Measurements from ENCODE around the gene SLC16A5. TPM values are rescaled to one million over a fixed set of nuclear protein-coding genes. Genes with fewer than 3 reads are reported as not detected.

Gene SLC16A5
- total RNA-seq, 4 donors from 2014 or later, result 59.1 to 93.3 (median 61.4) TPM

GRCh38 chr17:75109407-75110233 lies 21.9 kb downstream of the SLC16A5 start, which contains the start of gene ARMC7:
TSS of gene ARMC7 (plus strand) at chr17:75109969. CDS start at chr17:75110289, 320 bp downstream.
- DNase-seq (ENCODE audit: low spot score in 2 of 2), result peak; percentile 92
- Histone ChIP-seq H3K9me3 (no peaks in the 10 kb centered on the region), H3K27me3 (no peaks in the 10 kb centered on the region), H3K36me3 (peaks cover 4% of the 10 kb centered on the region), H3K4me3 (peak within 1 kb of the TSS; percentile 87), H3K4me1 (peaks cover 26% of the 10 kb centered on the region), H3K27ac (peak within 1 kb of the TSS; percentile 71)
- WGBS, result 0% methylated on average over 47 of the region's 68 CpGs
- TF ChIP-seq CTCF (IDR thresholded peaks at IDR 0.05) (no peak), POLR2AphosphoS5 (IDR thresholded peaks at IDR 0.05) (no peak), EP300 (IDR thresholded peaks at IDR 0.05) (no peak), POLR2A (IDR thresholded peaks at IDR 0.05) (no peak)

- no peaks in the 10 kb centered on the region for H3K9me3 ChIP-seq
- no peaks in the 10 kb centered on the region for H3K36me3 ChIP-seq
- no peak for DNase-seq (ENCODE audit: low spot score in 2 of 2)
- 20% methylated on average over 30 of the region's 40 CpGs for WGBS
- H3K27me3 ChIP-seq, result no peaks in the 10 kb centered on the region
- peak overlapping the region; percentile 87 for H3K4me3 ChIP-seq
- H3K4me1 ChIP-seq, result peaks cover 34% of the 10 kb centered on the region
- H3K27ac ChIP-seq, result peak overlapping the region; percentile 71
- no peak for TF ChIP-seq POLR2AphosphoS5 (IDR thresholded peaks at IDR 0.05)
- TF ChIP-seq POLR2A (IDR thresholded peaks at IDR 0.05), result no peak
- TF ChIP-seq CTCF (IDR thresholded peaks at IDR 0.05), result no peak
- TF ChIP-seq EP300 (IDR thresholded peaks at IDR 0.05), result no peak
These were observed 22.6 kb downstream of the SLC16A5 start for GRCh38 chr17:75110234-75110937.

- Histone ChIP-seq H3K36me3 (no peaks in the 10 kb centered on the region), H3K9me3 (no peaks in the 10 kb centered on the region), H3K27me3 (no peaks in the 10 kb centered on the region), H3K27ac (no peak overlapping the region), H3K4me1 (peaks cover 43% of the 10 kb centered on the region), H3K4me3 (no peak overlapping the region)
- TF ChIP-seq CTCF (IDR thresholded peaks at IDR 0.05) (no peak), POLR2AphosphoS5 (IDR thresholded peaks at IDR 0.05) (no peak)
- WGBS, result 82% methylated on average over 7 of the region's 7 CpGs
- no peak for DNase-seq (ENCODE audit: low spot score in 2 of 2)
These were observed 24.1 kb downstream of the SLC16A5 start for GRCh38 chr17:75111777-75112335.

GRCh38 chr17:75113798-75114551 lies 26.2 kb downstream of the SLC16A5 start:
- DNase-seq (ENCODE audit: low spot score in 2 of 2), result peak; percentile 96
- Histone ChIP-seq H3K27ac (peak overlapping the region; percentile 84), H3K4me1 (peaks cover 40% of the 10 kb centered on the region), H3K27me3 (no peaks in the 10 kb centered on the region), H3K4me3 (peak overlapping the region; percentile 47), H3K9me3 (no peaks in the 10 kb centered on the region), H3K36me3 (no peaks in the 10 kb centered on the region)
- WGBS, result 5% methylated on average over 9 of the region's 22 CpGs
- TF ChIP-seq POLR2AphosphoS5 (IDR thresholded peaks at IDR 0.05), result peak in 1 of 3 donors; percentile 22
- no peak for TF ChIP-seq EP300 (IDR thresholded peaks at IDR 0.05)
- no peak for TF ChIP-seq POLR2A (IDR thresholded peaks at IDR 0.05)
- peak; percentile 92 to 97 for TF ChIP-seq CTCF (IDR thresholded peaks at IDR 0.05)
